Jurkat, Clone E6-1 (cell line): ENCODE results near the gene R3HDM1.
"Not testable (repeated sequence)": the region's sequence is repeated elsewhere in the genome, so short reads cannot be mapped to it uniquely, and the experiment has no call there.

Source experiments
- DNase-seq: peaks from one replicate; pipeline ENCODE4 v3.0.0-alpha.2; 2011; ENCODE audit warnings: low read depth, low spot score
- H3K4me3 ChIP-seq: 2 replicates; pipeline ENCODE4 v1.5.1; 2011; ENCODE audit warnings: mild to moderate bottlenecking, low read length, control low read depth, moderate library complexity

R3HDM1 gene

DNA sequence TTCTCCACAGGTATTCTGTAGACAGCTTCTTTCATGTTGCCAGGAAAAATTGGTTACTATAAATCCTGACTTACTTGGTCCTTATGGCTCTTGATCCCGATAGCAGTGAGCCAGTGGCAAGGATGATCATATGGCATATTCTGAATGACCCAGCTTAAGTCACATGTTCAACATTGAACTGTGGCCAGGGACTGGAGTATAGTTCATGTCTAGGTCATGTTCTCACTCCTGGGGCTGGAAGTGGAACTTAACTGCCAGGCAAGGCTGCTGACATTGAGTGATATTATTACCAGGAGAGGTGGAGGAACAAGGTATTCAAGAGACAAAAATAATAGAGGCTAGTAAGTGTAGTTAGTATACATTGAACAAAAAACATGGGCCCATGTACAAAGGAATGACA is 26.2 kb downstream of the R3HDM1 start:
- H3K4me3 ChIP-seq = no peak overlapping the region
- no peak for DNase-seq

DNA sequence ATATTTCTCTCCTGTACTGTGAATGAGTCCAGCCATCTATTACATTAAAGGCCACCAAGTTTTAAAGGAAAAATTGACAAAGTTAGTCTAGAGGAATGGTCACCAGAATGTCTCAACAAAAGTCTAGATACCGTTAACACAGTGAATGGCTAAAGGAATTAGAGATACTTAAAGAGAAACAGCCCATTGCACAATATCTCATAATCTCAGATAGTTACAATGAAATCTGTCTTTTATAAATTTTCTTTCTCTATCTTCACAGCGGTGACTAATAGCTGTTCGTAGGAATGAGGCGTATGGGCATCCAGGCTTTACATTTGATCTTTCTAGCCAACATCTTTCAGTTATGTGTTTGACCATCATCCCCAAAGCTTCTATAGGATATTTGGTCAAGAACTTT is 30.6 kb downstream of the R3HDM1 start:
- H3K4me3 ChIP-seq = no peak overlapping the region
- DNase-seq = no peak

DNA sequence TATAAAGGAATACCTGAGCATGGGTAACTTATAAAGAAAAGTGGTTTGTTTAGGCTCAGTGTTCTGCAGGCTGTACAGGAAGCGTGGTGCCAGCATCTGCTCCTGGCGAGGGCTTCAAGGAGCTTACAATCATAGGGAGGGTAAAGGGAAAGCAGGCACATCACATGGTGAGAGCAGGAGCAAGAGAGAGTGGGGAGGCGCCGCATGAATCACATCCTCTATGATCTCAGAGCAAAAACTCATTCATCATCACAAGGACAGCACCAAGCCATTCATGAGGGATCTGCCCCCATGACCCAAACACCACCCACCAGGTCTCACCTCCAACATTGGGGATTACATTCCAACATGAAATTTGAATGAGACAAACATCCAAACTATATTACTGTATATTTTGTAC is 32.5 kb downstream of the R3HDM1 start:
- no peak overlapping the region for H3K4me3 ChIP-seq
- no peak for DNase-seq

DNA sequence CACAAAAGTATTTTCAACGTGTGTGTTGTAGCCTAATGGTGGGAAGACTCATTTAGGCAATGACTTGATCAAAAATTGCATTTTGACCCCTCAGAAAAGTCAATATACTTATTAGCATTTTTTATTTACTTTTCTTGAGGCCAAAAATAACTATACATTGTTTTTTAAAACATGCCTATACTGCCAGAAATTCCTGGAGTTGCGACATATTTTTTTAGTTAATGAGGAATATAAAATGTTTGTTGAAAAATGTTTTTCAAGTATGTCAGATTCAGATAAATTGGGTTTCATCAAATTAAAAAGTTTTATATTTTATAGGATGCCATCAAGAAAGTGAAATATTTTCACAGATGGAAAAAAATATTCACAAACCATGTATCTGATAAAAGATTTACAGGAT is 39.6 kb downstream of the R3HDM1 start:
- no peak overlapping the region for H3K4me3 ChIP-seq
- no peak for DNase-seq

DNA sequence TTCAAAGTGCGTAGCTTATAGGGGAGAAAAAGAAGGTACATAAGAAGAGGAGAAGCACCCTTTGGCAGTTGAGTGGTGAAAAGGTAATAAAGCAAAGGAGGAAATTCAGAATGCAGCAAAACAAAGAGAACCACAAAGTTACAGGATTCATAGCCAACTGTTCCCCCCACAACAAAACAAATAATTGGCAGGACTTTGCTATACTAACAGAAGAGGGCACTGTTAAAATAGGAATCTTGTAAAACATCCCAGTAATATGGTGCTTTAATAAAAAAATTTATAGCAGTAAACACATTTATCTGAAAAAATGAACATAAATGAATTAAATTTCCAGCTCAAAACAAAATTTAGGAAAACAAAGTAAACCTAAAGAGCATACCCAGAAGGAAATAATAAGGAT is 42.3 kb downstream of the R3HDM1 start:
- H3K4me3 ChIP-seq = no peak overlapping the region
- DNase-seq = peak; percentile 12

DNA sequence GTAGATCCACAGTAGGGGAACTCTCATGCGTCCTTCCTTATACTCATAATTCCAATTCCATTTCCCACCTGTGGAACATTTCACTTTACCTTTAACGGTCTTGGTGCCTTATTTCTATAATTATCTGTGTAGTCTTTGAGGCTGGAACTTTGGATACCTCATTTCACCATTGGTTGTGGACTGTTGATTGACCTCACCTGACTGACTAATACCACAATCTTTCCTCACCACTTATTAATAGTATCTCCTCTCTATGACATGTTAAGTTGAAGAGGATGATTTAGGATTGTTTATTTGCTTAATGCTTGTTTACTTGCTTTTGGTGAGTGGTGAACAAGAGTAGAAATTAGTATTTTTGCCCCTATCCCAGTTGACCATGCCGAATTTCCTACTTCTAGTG is 50.0 kb downstream of the R3HDM1 start:
- no peak overlapping the region for H3K4me3 ChIP-seq
- no peak for DNase-seq

DNA sequence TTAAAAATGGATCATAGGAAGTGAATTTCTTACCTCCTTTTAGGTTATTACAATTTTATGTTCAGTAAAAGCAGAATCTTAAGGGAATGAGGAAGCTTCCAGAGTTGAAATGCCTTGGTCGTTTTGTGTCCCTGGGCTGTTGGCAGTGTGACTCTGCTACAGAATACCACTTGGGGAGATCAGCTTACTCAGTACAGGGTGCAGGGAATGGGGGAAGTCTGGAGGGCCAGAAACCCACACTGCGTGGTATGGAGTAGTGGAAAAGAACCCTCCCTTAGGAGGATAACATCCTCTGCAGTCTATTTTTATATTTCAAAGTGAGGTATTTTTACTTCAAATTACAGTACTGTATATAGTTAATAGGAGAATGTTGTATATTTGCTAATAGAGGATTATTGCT is 51.1 kb downstream of the R3HDM1 start:
- DNase-seq = no peak
- no peak overlapping the region for H3K4me3 ChIP-seq

DNA sequence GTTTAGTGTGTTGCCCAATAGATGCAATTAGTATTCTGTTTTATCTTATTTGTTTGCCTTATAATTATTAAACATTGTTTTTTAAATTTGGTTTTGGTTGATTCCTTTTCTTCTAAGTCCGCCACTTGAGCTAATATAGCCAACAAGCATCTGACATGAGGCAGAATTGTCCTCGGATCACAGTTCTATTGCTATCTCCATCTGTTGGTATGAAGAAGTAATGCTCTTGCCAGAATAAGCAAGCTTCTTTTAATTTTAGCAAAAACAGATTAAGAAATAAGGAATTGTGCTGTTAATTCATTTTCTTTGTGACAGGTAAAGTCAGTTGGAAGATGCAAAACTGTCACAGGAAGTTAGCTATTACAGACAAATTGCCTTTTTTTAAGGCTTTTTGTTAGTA is 54.3 kb downstream of the R3HDM1 start:
- H3K4me3 ChIP-seq = no peak overlapping the region
- DNase-seq = peak; percentile 36

DNA sequence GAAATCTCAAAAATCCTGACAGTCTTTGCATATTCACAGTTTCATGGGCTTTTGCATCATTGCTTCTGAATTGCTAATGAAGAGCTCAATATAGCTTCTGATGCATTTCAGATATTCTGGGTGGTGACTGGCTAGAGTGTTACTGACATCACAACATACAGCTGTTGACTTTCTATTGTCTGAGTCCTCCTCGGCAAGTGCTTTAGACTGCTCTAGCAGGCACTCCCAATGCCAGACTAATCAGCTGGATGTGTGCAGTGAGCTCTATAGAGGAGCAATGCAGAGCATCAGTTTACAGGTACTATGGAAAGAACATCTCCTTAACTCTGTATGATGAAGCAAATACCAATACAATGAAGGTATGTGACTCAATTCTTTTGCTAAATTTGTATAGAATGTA is 54.9 kb downstream of the R3HDM1 start:
- H3K4me3 ChIP-seq = no peak overlapping the region

DNA sequence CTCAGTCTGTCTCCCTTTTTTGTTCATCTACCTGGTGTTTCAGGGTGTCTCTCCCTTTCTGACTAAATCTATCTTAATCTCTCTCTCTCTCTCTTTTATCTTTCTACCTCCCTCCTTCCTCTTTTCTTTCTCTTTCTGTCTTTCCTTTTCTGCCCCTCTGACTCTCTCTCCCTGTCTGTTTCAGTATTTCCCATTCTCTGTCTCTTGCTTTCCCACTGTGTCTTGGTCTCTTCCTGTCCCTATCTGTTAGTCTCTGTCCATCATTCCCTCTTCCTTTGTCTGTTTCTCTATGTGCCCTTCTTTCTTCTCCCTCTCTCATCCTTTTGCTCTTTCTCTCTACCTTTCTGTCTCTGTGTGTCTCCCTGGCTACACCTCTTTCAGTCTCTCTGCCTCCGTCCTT is 56.7 kb downstream of the R3HDM1 start:
- H3K4me3 ChIP-seq = no peak overlapping the region
- no peak for DNase-seq

More for the DNA sequence above, 54.9 kb downstream of the R3HDM1 start:
- peak; percentile 21 for DNase-seq

DNA sequence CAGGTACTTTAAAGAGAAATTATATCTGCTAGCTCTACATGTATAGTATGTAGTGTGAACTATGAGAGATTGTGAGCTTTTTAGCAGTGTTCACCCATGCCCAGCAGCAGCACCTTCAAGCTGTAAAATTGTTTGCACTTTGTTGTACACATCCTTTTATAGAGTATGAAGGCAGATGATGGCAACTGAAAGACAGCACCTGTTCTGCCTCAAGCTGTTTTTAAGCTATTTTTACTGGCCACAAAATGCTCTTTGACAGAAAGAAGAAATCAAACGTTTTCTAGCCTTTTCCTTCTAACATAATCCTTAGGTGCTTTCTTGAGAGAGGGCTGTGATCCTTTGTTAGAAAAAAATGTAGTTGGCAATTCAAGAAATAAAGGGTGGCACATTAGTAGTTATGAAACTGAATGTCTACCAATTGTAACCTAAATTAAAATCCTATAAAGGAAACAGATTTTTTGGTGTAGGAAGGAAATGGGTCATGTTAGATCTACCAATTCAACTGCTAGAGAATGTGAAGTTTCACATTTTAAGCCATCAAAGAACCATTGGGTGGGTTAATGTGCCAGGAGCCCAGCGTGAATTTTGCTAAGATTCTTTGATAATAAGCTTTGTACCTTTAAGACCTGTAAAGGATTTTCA is 59.5 kb downstream of the R3HDM1 start:
- DNase-seq = peak; percentile 89
- H3K4me3 ChIP-seq = peak overlapping the region; percentile 14

DNA sequence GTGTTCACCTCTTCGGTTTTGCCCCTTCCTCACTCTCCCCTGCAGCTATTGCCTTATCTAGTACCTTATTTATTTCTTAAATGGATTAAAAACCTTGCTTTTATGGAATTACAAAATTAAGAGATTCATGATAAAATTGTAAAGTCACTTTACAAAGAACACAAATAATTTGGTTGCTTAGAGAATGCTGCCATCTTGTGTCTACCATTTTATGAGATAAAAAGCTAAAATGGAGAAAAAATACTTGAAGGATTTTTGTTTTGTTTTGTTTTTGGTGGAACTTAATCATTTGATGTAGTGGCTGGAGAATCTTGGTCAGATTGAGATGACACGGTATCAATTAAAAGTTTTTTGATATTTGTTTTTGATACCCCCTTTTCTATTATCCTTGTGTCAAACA is 69.6 kb downstream of the R3HDM1 start:
- DNase-seq = peak; percentile 24
- H3K4me3 ChIP-seq = no peak overlapping the region

DNA sequence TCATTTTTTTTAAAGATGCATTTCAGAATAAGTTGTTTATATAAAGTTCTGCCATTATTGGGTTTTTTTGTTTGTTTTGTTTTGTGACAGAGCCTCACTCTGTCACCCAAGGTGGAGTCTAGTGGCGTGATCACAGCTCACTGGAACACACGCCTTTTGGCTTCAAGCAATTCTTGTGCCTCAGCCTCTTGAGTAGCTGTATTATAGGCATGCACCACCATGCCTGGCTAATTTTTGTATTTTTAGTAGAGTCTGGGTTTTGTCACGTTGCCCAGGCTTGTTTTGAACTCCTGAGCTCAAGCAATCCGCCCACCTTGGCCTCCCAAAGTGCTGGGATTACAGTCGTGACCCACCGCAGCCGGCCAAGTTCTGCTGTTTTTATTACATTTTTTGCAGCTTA is 72.3 kb downstream of the R3HDM1 start:
- no peak overlapping the region for H3K4me3 ChIP-seq
- DNase-seq = no peak

DNA sequence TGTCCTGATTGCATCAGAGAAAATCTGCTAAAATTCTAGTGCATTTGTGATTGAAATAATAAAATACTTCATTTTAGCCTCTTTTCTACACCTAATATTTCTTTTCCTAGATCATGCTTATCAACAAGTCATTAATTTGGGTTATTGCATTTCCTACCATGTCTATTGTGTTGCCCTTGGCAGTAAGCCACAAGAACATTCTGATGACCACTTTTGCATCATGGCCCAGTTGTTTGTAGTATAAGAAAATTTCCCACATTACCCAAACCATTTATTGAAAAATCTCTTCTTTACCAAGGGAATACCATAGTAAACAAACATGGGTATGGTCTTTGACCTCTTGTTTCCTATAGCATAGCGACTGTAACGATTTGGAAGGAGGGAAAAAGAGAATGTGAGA is 76.3 kb downstream of the R3HDM1 start:
- H3K4me3 ChIP-seq = no peak overlapping the region
- no peak for DNase-seq

DNA sequence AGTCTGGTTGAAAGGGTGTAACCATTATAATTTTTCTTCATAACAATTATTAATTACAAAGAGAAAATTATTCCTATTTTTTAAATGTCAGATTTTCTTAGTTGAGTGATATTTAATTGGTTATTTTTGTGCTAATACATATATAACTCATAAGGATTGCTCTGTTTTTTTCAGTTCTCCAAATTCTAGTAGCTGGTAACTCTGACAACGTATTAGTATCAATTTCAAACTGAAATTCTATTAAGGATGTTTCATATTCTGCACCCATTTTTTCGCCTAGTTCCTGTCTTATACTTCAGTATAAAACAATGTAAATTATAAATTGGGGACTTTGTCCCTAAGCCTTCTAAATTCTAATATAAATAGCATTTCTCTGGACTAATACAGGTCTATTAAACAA is 81.0 kb downstream of the R3HDM1 start:
- DNase-seq = no peak
- H3K4me3 ChIP-seq = no peak overlapping the region

DNA sequence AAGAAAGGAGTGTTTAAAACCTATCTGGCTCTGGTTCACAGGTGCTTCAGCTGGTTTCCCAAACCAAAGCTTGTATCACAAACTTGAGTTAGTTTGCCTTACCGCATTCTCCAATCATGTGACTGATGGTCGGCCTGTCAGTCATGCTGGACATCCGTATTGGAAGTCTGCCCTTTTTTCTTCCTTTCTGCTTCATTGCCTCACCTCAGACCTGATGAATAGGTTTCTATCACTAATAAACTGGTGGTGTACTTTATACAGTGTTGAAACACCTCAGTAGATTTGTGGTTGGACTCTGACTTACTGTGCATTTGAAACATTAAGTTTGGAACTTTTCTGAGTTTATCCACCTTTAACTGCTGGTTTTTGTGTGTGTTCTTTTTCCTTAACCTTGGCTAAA is 84.1 kb downstream of the R3HDM1 start:
- no peak overlapping the region for H3K4me3 ChIP-seq
- DNase-seq = no peak

DNA sequence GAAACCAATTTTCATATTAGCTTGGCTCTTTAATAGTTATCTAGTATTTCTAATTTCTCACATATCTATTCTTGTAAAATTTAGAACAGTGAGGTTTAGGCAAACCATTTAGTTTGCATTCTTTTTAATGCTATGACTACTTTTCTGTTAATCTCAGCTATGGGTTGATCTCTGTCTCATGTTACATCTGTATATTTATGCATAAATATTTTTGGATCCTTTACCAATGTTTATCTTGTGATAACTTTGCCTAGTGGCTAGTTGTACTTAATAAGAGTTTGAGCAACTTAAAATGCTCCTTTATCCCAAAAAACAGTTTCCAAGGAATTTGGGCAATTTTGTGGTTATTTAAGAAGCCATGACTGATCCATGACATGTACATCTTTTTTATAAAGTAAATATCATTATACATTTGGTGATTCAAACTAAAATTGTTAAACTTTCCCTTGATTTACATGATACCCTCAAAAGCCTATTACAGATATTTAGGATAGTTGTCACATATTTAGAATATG is 86.3 kb downstream of the R3HDM1 start:
- DNase-seq = no peak
- no peak overlapping the region for H3K4me3 ChIP-seq

DNA sequence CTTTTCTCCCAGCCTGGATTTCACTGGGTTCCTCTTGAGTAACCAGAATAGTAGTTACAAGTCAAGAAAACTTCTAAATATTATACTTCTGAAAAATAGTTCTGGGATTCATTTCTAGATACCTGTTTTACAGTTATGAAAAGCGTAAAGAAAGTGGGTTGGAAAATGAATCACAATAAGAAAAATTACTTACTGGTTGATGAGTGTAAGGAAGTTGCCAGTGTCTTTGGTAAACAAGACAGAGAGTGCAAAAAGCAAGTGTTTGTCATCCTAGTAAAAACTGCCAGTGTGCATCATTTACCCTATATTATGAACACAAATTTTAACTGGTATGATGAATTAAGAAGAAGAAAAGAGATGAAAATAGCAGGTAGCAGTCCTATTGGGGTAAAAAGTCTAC is 88.9 kb downstream of the R3HDM1 start:
- DNase-seq = no peak
- H3K4me3 ChIP-seq = no peak overlapping the region

DNA sequence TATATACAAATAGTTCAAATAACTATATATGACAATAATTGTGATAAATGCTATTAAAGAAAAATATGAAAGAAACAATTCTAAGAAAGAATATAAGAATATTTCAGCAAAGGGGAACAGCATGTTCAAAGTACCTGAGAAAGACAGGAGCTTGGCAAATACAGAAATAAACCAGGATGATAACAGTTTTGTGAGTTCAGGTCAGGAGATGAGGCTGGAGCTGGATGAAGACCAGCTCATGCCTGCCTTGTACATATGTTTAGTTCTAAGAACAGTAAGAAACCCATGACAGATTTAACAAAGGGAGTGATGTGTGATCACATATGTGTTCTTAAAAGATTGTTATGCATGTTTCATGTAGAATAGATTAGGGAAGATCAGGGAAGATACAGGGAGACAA is 98.2 kb downstream of the R3HDM1 start:
- DNase-seq = no peak
- H3K4me3 ChIP-seq = no peak overlapping the region

DNA sequence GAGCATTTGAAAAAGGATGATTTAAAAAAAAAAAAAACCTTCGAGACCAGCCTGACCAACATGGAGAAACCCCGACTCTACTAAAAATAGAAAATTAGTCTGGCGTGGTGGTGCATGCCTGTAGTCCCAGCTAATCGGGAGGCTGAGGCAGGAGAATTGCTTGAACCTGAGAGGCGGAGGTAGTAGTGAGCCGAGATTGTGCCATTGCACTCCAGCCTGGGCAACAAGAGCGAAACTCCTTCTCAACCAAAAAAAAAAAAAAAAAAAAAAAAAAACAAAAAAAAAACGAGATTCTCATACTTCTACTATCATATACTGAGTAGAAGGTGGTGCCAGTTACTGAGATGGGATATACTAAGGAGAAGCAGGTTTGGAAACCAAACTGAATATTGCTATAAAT is 98.8 kb downstream of the R3HDM1 start:
- DNase-seq, H3K4me3 ChIP-seq: not testable (repeated sequence)

DNA sequence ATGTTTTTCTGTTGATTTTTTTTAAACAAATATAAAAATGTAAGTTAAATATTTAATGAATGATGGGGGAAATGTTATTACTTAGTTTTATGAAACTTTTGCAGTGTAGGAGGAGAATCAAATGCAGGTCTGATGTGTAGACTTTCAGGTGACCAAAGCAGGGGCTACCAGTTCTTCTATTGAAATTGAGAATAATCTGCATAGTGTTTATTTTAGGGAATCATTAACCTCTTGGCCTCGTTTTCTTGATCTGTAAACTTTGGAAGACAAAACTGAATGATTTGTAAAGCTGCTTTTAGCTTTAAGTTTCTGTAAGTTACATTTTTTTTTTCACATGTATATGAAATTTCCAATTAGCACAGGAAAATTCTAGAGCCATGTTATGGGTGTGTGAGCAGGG is 99.2 kb downstream of the R3HDM1 start:
- H3K4me3 ChIP-seq = no peak overlapping the region
- no peak for DNase-seq

DNA sequence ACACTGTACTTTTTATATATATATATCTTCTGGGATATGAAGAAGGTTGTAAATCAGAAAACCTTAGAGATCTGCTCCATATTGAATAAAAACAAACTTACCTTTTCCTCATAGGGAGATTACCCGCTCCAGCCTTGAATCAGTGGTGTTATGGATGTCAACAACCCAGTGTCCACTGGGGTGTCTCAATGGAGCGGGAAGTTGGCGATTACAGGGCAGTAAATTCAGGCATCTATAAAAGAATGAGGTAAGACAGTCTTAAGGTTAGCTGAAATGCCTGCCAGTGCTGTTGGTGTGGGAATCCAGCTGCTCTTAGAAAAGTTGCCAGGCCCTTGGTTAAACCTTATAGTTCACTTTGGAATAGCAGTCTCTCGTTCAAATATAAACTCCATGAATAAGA is 102.3 kb downstream of the R3HDM1 start:
- DNase-seq = no peak
- H3K4me3 ChIP-seq = no peak overlapping the region
